Nephron progenitor cell (in vitro differentiated cells): ENCODE results near the gene CBLN4.

Experiments
- DNase-seq: peaks from one replicate; pipeline ENCODE4 v3.0.0; 2021
- H3K27ac Mint-ChIP-seq: 2 replicates; pipeline ENCODE4 v1.8.0; 2021; ENCODE audit warnings: mild to moderate bottlenecking, moderate library complexity, mixed read lengths
- H3K27me3 Mint-ChIP-seq: 2 replicates; pipeline ENCODE4 v1.8.0; 2021; ENCODE audit warnings: mild to moderate bottlenecking, low read depth, mixed read lengths; ENCODE audit not compliant: poor library complexity
- H3K36me3 Mint-ChIP-seq: 2 replicates; pipeline ENCODE4 v1.8.0; 2021; ENCODE audit warnings: low read depth, mixed read lengths
- H3K4me1 Mint-ChIP-seq: 2 replicates; pipeline ENCODE4 v1.8.0; 2021; ENCODE audit warnings: mixed read lengths
- H3K4me3 Mint-ChIP-seq: 2 replicates; pipeline ENCODE4 v1.8.0; 2021; ENCODE audit warnings: mild to moderate bottlenecking, moderate library complexity, mixed read lengths
- H3K9me3 Mint-ChIP-seq: 2 replicates; pipeline ENCODE4 v1.8.0; 2021; ENCODE audit warnings: mild to moderate bottlenecking, moderate library complexity, mixed read lengths
- CTCF ChIP-seq: fragments of 200-600 bp; sonication (generic); IDR thresholded peaks from 2 replicates; pipeline ENCODE4 v1.5.0; 2021; ENCODE audit warnings: antibody characterized with exemption

Gene CBLN4

DNA sequence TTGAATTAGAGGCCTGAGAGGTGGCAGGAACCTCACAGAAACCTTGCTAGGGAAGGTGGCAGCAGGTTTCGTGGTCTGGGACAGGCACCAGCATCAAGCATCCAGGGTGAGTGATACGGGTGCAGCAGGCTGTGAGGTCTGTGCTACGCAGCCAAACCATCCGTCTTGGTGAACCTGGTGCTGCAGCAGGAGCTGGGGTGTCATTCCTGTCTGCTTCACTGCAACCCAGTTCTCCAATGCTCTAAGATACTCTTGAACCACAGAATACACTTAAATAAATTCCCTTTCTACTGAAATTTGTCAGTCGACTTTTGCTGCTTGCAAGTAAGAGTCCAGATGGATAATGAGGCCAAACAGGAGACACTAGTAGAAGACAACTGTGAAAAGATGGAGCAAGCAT is 9.7 kb upstream of the CBLN4 start:
- H3K4me1 Mint-ChIP-seq = no peaks in the 10 kb centered on the region
- H3K4me3 Mint-ChIP-seq = no peak overlapping the region
- peaks cover 3% of the 10 kb centered on the region for H3K27me3 Mint-ChIP-seq
- TF ChIP-seq CTCF = no peak
- no peak overlapping the region for H3K27ac Mint-ChIP-seq
- H3K36me3 Mint-ChIP-seq = no peaks in the 10 kb centered on the region
- no peak for DNase-seq
- peaks cover 96% of the 10 kb centered on the region for H3K9me3 Mint-ChIP-seq

DNA sequence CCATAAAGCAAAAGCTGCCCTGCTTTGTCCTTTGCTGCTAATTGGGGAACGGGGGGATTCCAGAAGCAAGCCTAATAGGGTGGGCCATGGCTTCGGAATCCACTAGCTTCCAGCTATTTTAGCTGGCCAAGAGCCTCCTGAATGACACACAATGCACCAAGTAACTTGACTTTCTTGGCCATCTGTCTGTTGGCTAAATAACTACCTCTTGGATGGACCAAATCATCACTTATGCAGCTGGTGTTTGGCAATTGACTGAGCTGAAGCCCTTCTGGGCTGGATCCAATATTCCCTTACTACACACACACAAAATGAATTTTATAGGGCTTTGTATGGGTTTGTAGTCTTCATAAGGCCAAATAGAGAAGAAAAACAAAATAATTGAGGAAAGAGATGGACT is 8.8 kb upstream of the CBLN4 start:
- no peaks in the 10 kb centered on the region for H3K4me1 Mint-ChIP-seq
- DNase-seq = no peak
- no peak for TF ChIP-seq CTCF
- H3K27me3 Mint-ChIP-seq = no peaks in the 10 kb centered on the region
- no peaks in the 10 kb centered on the region for H3K36me3 Mint-ChIP-seq
- peaks cover 96% of the 10 kb centered on the region for H3K9me3 Mint-ChIP-seq
- H3K4me3 Mint-ChIP-seq = no peak overlapping the region
- no peak overlapping the region for H3K27ac Mint-ChIP-seq

DNA sequence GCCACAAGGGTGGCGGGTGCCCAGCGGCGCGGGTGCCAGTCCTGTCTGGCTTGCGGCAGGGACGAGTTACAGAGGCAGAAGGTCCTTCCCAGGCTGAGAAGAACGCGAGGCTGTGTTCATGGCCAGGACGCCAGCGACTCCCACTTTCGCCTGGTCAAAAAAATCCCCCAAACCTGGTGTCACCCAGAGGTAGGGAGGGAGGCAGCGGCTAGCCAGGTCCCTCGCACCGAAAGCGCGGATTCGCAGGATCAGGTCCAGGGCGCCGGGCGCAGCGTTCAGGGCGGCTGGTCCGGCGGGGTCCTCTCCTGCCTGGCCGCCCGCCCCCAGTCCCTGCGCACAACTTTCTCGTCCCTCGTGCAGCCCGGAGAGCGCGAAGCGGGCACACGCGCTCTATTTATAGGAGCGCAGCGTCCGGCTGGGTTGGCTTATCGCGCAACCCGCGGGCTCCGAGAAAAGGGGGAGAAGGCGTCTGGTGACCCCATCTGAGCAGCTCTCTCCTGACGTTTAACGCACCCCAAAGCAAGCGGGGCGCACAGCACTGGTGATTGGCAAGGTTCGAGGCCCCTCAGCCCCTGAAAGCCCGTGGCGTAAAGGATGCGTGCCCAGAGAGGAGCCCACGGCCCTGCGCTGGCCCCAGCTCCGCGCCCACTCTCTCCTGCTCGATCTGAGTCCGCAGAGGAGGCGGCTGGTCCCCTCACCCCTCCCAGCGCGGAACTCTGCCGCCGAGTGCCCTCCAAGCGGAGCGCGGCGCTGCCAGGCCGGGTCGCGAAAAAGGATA is 519 bp downstream of the CBLN4 start:
- no peaks in the 10 kb centered on the region for H3K4me1 Mint-ChIP-seq
- TF ChIP-seq CTCF = no peak
- no peak overlapping the region for H3K4me3 Mint-ChIP-seq
- H3K27me3 Mint-ChIP-seq = peaks cover 8% of the 10 kb centered on the region
- H3K36me3 Mint-ChIP-seq = no peaks in the 10 kb centered on the region
- H3K27ac Mint-ChIP-seq = no peak overlapping the region
- H3K9me3 Mint-ChIP-seq = peaks cover 82% of the 10 kb centered on the region
- no peak for DNase-seq

DNA sequence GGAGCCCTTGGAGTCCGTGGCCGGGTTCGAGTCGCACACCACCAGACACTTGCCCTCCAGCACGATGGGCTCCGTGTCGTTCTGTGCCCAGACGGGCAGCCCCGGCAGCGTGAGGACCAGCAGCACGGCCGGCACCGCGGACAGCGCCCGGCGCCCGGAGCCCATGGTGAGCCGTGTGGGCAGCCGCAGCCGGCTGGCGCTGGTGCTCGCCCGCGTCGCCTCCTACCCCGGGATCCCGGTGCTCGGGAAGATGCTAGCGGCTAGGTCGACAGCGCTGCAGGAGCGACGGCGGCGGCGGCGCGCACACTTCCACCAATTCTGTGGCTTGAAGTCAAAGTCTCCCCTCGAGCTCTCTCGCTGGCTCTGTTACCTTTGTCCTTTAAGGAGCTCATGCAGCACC is 1.3 kb downstream of the CBLN4 start:
- no peak for TF ChIP-seq CTCF
- no peaks in the 10 kb centered on the region for H3K36me3 Mint-ChIP-seq
- H3K4me1 Mint-ChIP-seq = no peaks in the 10 kb centered on the region
- no peak overlapping the region for H3K4me3 Mint-ChIP-seq
- H3K9me3 Mint-ChIP-seq = peaks cover 77% of the 10 kb centered on the region
- no peak overlapping the region for H3K27ac Mint-ChIP-seq
- no peak for DNase-seq
- peaks cover 8% of the 10 kb centered on the region for H3K27me3 Mint-ChIP-seq

- TF ChIP-seq CTCF = no peak
- Mint-ChIP-seq H3K27me3 (peaks cover 8% of the 10 kb centered on the region), H3K36me3 (no peaks in the 10 kb centered on the region), H3K4me3 (no peak overlapping the region), H3K9me3 (peaks cover 74% of the 10 kb centered on the region), H3K4me1 (no peaks in the 10 kb centered on the region), H3K27ac (no peak overlapping the region)
- DNase-seq = no peak
Observed at GRCh38 chr20:56002908-56003800, 2.2 kb downstream of the CBLN4 start.
